DND-41 (cell line): ENCODE data around the gene DPH6.

ENCODE experiments used
- ATAC-seq: fragments of 200-7000 bp; cut with Tn5 transposase; 3 replicates; pipeline ENCODE4 v1.9.1; 2021; ENCODE audit warnings: low read depth; ENCODE audit not compliant: insufficient read depth
- DNase-seq: peaks from one replicate; pipeline ENCODE4 v3.0.0-alpha.2; 2020
- H2AFZ ChIP-seq: 2 replicates; pipeline ENCODE4 v1.6.0; 2012; ENCODE audit warnings: low read depth, low read length
- H3K27ac ChIP-seq: 2 replicates; pipeline ENCODE4 v1.5.1; 2012; ENCODE audit warnings: low read length, inconsistent platforms
- H3K27me3 ChIP-seq: fragments of 200-600 bp; sonication (generic); 2 replicates; pipeline ENCODE4 v1.6.0; 2012; ENCODE audit warnings: low read length, mild to moderate bottlenecking, inconsistent platforms; ENCODE audit not compliant: insufficient read depth, poor library complexity
- H3K36me3 ChIP-seq: 2 replicates; pipeline ENCODE4 v1.5.1; 2012; ENCODE audit warnings: low read length, inconsistent platforms; ENCODE audit not compliant: insufficient read depth
- H3K4me1 ChIP-seq: 2 replicates; pipeline ENCODE4 v1.5.1; 2012; ENCODE audit warnings: mild to moderate bottlenecking, low read length; ENCODE audit not compliant: insufficient read depth
- H3K4me2 ChIP-seq: 2 replicates; pipeline ENCODE4 v1.6.0; 2012; ENCODE audit warnings: mild to moderate bottlenecking, moderate library complexity, low read length, inconsistent platforms; ENCODE audit not compliant: insufficient read depth
- H3K4me3 ChIP-seq, 2 experiments: fragments of 200-600 bp in 1 of 2; shearing (Covaris generic) in 1 of 2; 2 replicates each; pipeline ENCODE4 v1.5.1; 2012 to 2016; ENCODE audit warnings: inconsistent platforms in 2 of 2, low read length in 2 of 2, mild to moderate bottlenecking in 2 of 2, low read depth in 1 of 2, moderate library complexity in 1 of 2
- H3K79me2 ChIP-seq: 2 replicates; pipeline ENCODE4 v1.6.0; 2012; ENCODE audit warnings: low read length, inconsistent platforms; ENCODE audit not compliant: insufficient read depth
- H3K9ac ChIP-seq: 2 replicates; pipeline ENCODE4 v1.6.0; 2012; ENCODE audit warnings: low read depth, mild to moderate bottlenecking, inconsistent platforms, low read length, moderate library complexity
- H3K9me3 ChIP-seq: 2 replicates; pipeline ENCODE4 v1.5.1; 2012; ENCODE audit warnings: low read length, moderate library complexity, mild to moderate bottlenecking, inconsistent platforms; ENCODE audit not compliant: insufficient read depth, severe bottlenecking
- H4K20me1 ChIP-seq: 2 replicates; pipeline ENCODE4 v1.6.0; 2012; ENCODE audit warnings: low read length; ENCODE audit not compliant: insufficient read depth
- CTCF ChIP-seq: IDR thresholded peaks from 2 replicates; pipeline ENCODE4 v1.5.1; 2012; ENCODE audit warnings: borderline replicate concordance, low read length, moderate library complexity, mild to moderate bottlenecking; ENCODE audit not compliant: poor library complexity, severe bottlenecking; ENCODE audit errors: extremely low read depth
- EZH2 ChIP-seq: IDR thresholded peaks from 3 replicates; pipeline ENCODE4 v1.6.1; 2012; ENCODE audit warnings: borderline replicate concordance, low read depth, mild to moderate bottlenecking, moderate library complexity, low read length, inconsistent platforms; ENCODE audit not compliant: severe bottlenecking

DPH6 gene

DNA sequence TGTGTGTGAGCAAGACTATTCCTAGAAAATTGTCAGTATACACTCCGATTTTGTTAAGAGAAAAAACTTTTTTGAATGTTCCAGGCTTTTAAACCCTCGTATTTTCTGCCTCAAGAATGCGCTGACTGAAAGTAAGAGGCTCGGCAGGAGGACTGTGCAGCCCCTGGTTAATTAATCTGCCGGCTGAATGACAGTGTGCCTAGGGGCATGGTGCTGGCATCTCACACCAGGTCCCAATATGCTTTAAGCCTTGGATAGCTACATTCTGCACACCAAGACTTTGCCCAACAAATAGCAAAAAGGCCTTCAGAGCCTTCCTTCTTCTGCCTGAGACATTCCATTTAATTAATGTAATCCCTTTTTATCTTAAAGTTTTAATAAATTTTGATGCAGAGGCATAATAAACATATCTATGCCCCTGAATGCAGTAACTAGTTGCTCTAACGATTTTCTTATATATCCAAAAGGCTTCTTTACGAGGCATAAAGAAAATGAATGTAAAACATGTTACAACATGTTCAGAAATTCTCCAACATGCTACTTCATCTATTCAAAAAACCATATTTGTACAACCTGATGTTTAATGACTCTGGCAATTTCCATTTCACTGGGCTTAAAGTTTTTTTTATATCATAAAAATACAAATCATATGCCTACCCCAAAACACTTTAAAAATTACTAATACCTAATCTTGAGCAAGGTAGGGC lies 37.9 kb downstream of the DPH6 start:
- H3K36me3 ChIP-seq, result no peaks in the 10 kb centered on the region
- TF ChIP-seq EZH2 (no peak), CTCF (no peak)
- H3K9me3 ChIP-seq, result no peaks in the 10 kb centered on the region
- no peaks in the 10 kb centered on the region for H3K79me2 ChIP-seq
- no peak overlapping the region for H3K4me2 ChIP-seq
- H3K27me3 ChIP-seq, result no peaks in the 10 kb centered on the region
- H3K4me3 ChIP-seq, result no peak overlapping the region
- no peak overlapping the region for H3K27ac ChIP-seq
- H2AFZ ChIP-seq, result no peak overlapping the region
- H4K20me1 ChIP-seq, result no peaks in the 10 kb centered on the region
- H3K4me1 ChIP-seq, result no peaks in the 10 kb centered on the region
- DNase-seq (no peak), ATAC-seq (no peak)
- H3K9ac ChIP-seq, result no peak overlapping the region

- Histone ChIP-seq H2AFZ (no peak overlapping the region), H3K4me3 (no peak overlapping the region), H3K27me3 (no peaks in the 10 kb centered on the region), H3K9me3 (no peaks in the 10 kb centered on the region), H3K27ac (no peak overlapping the region), H3K4me1 (no peaks in the 10 kb centered on the region), H3K79me2 (no peaks in the 10 kb centered on the region), H3K36me3 (no peaks in the 10 kb centered on the region), H3K4me2 (no peak overlapping the region), H3K9ac (no peak overlapping the region), H4K20me1 (no peaks in the 10 kb centered on the region)
- TF ChIP-seq EZH2, result no peak
- TF ChIP-seq CTCF, result no peak
- no peak for DNase-seq
- no peak for ATAC-seq
These were observed 39.6 kb downstream of the DPH6 start for GRCh38 chr15:35506272-35506870.

DNA sequence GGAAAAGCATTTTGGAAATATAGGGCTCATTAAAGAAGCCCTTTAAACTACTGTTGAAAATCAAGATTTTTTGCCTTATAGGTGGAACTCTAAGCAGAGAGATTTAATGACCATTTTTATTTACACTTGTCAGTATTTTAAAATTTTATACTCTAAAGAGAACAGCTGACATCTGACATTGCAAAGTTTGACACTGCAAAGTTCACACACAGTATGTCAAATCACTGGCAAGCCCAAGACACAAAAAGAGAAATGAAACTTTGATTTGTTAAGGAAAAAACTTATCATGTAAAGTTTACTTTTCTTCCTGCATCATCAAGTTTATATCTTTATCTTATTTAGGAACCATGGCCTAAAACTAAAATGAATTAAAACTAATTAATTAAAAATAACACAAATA lies 40.2 kb downstream of the DPH6 start:
- no peaks in the 10 kb centered on the region for H3K27me3 ChIP-seq
- no peaks in the 10 kb centered on the region for H3K36me3 ChIP-seq
- H3K27ac ChIP-seq, result no peak overlapping the region
- H4K20me1 ChIP-seq, result no peaks in the 10 kb centered on the region
- H2AFZ ChIP-seq, result no peak overlapping the region
- H3K9me3 ChIP-seq, result no peaks in the 10 kb centered on the region
- DNase-seq (no peak), ATAC-seq (no peak)
- H3K4me1 ChIP-seq, result no peaks in the 10 kb centered on the region
- H3K4me2 ChIP-seq, result no peak overlapping the region
- no peaks in the 10 kb centered on the region for H3K79me2 ChIP-seq
- TF ChIP-seq CTCF (no peak), EZH2 (no peak)
- H3K9ac ChIP-seq, result no peak overlapping the region
- no peak overlapping the region for H3K4me3 ChIP-seq
